Spinal cord (tissue), 10 donors: Measurements from ENCODE around the gene OPTC. TPM values are rescaled to one million over a fixed set of nuclear protein-coding genes. Genes with fewer than 3 reads are reported as not detected.

Experiments used
- DNase-seq, 6 donors: peaks; one replicate each; pipeline versions ENCODE4 v3.0.0 to v3.0.0-alpha.2; 2013 to 2015; ENCODE audit warnings: low spot score in 6 of 6, low read depth in 4 of 6
- H3K27ac ChIP-seq: one replicate; pipeline ENCODE4 v1.5.1; 2013; ENCODE audit warnings: low read depth, low read length, control low read depth
- H3K27me3 ChIP-seq: one replicate; pipeline ENCODE4 v1.6.1; 2013; ENCODE audit warnings: low read length; ENCODE audit not compliant: control insufficient read depth, insufficient read depth
- H3K36me3 ChIP-seq: one replicate; pipeline ENCODE4 v1.6.1; 2013; ENCODE audit warnings: low read length; ENCODE audit not compliant: control insufficient read depth, insufficient read depth
- H3K4me1 ChIP-seq: one replicate; pipeline ENCODE4 v1.6.1; 2013; ENCODE audit warnings: low read length; ENCODE audit not compliant: control insufficient read depth, insufficient read depth
- H3K4me3 ChIP-seq: one replicate; pipeline ENCODE4 v1.5.1; 2013; ENCODE audit warnings: low read depth, low read length, control low read depth
- H3K9me3 ChIP-seq: one replicate; pipeline ENCODE4 v1.6.1; 2013; ENCODE audit warnings: low read length; ENCODE audit not compliant: control insufficient read depth, insufficient read depth
- WGBS: methylation state at CpG from one replicate; pipeline ENCODE4 v1.1.5; 2013; ENCODE audit warnings: missing lambda C conversion rate; ENCODE audit not compliant: insufficient coverage; 5-methylcytosine and 5-hydroxymethylcytosine counted together
- polyA plus RNA-seq, 2 donors: library from polyadenylated mRNA; unstranded; fragments of 120-200 nt; gene quantifications; one replicate each; pipeline ENCODE4 v1.2.1, GENCODE V29; 2013; ENCODE audit not compliant: insufficient read length in 2 of 2
- total RNA-seq, 2 donors: library from RNA; depleted of rRNA in 1 of 2; stranded (reverse); fragments of 120-200 nt in 1 of 2; fragments of >200 nt in 1 of 2; gene quantifications; one replicate each; pipeline versions ENCODE4 v1.2.3 to v1.2.4, GENCODE V29; 2013 to 2014
- donor health status: healthy.

OPTC gene
- total and polyA plus RNA-seq, 4 donors: not detected

- no peaks in the 10 kb centered on the region for H3K27me3 ChIP-seq
- H3K4me3 ChIP-seq: no peak overlapping the region
- no peak for DNase-seq
- H3K27ac ChIP-seq: no peak overlapping the region
- H3K36me3 ChIP-seq: no peaks in the 10 kb centered on the region
- H3K4me1 ChIP-seq: peaks cover 42% of the 10 kb centered on the region
- 71% methylated on average over 7 of the region's 9 CpGs for WGBS
- H3K9me3 ChIP-seq: no peaks in the 10 kb centered on the region
Observed at GRCh38 chr1:203473781-203474305, 20.1 kb upstream of the OPTC start.

- peak in 2 of 6 donors; percentile 58 to 73 for DNase-seq
- no peaks in the 10 kb centered on the region for H3K27me3 ChIP-seq
- H3K36me3 ChIP-seq: no peaks in the 10 kb centered on the region
- H3K4me1 ChIP-seq: peaks cover 35% of the 10 kb centered on the region
- H3K9me3 ChIP-seq: no peaks in the 10 kb centered on the region
- H3K27ac ChIP-seq: peak within 1 kb of the TSS; percentile 90
- WGBS: 30% methylated on average over 2 of the region's 8 CpGs
- H3K4me3 ChIP-seq: peak within 1 kb of the TSS; percentile 28
Observed at GRCh38 chr1:203475012-203475981, 18.7 kb upstream of the OPTC start, which contains the start of gene PRELP. Gene PRELP (plus strand): TSS chr1:203475806. CDS start chr1:203483185, 7,379 bp downstream.

GRCh38 chr1:203476216-203476814 is 17.6 kb upstream of the OPTC start:
- Histone ChIP-seq H3K36me3 (no peaks in the 10 kb centered on the region), H3K9me3 (no peaks in the 10 kb centered on the region), H3K4me3 (peak overlapping the region; percentile 28), H3K27me3 (no peaks in the 10 kb centered on the region), H3K4me1 (peaks cover 37% of the 10 kb centered on the region), H3K27ac (peak overlapping the region; percentile 72)
- 28% methylated on average over 5 of the region's 9 CpGs for WGBS
- peak in 2 of 6 donors; percentile 57 for DNase-seq

DNA sequence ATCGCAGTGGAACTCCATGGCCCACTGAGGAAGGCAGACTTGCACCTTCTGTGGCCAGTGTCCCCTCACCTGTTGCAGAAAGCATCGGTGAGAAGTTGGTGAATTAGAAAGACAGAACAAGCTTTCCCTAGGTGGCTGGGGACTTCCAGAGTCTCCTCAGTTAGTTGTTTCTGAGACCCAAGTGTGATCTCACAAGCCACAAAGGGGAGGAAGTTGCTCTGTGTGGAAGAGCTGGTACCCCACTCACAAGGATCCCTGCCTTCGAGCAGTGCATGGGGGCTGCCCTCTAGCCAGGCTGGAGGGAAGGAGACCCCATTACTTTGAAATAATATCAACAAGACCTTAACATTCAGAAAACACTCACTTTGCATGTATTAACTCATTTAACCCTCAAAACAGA is 16.2 kb upstream of the OPTC start:
- no peak overlapping the region for H3K27ac ChIP-seq

GRCh38 chr1:203478231-203478630 is 15.7 kb upstream of the OPTC start:
- Histone ChIP-seq H3K27ac (no peak overlapping the region), H3K27me3 (no peaks in the 10 kb centered on the region), H3K9me3 (no peaks in the 10 kb centered on the region), H3K4me1 (peaks cover 30% of the 10 kb centered on the region), H3K36me3 (no peaks in the 10 kb centered on the region), H3K4me3 (no peak overlapping the region)
- peak in 1 of 6 donors; percentile 89 for DNase-seq
- 0% methylated on average over 1 of the region's 3 CpGs for WGBS

More for the DNA sequence above, 16.2 kb upstream of the OPTC start:
- H3K27me3 ChIP-seq: no peaks in the 10 kb centered on the region
- no peaks in the 10 kb centered on the region for H3K36me3 ChIP-seq
- no peaks in the 10 kb centered on the region for H3K9me3 ChIP-seq
- 95% methylated on average over 2 of the region's 3 CpGs for WGBS
- no peak overlapping the region for H3K4me3 ChIP-seq
- no peak for DNase-seq
- H3K4me1 ChIP-seq: peaks cover 30% of the 10 kb centered on the region

DNA sequence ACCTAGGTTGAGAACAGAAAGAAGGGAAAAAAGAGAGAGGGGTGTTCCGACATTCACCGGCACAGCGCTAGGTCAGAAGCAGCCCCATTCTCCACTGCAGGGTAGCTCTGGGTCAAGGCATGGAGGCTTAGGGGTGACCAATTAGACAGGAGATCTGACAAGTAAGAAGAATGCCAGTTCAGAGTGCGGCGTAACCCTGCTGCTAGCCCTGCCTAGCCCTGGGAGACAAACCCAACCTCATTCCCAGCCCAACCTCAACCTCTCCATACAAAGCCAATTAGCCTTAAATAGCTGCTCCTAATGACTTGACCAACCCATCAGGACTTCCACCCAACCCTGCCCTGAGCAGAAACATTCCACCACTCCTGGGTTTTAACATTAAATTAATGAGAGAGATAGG is 15.0 kb upstream of the OPTC start:
- WGBS: 80% methylated on average over 5 of the region's 5 CpGs
- H3K4me1 ChIP-seq: peaks cover 26% of the 10 kb centered on the region
- no peak overlapping the region for H3K4me3 ChIP-seq
- no peaks in the 10 kb centered on the region for H3K9me3 ChIP-seq
- H3K36me3 ChIP-seq: no peaks in the 10 kb centered on the region
- no peak overlapping the region for H3K27ac ChIP-seq
- no peaks in the 10 kb centered on the region for H3K27me3 ChIP-seq
- no peak for DNase-seq

- WGBS: no CpG with 5 or more reads among the region's 2 CpGs
- Histone ChIP-seq H3K27ac (no peak overlapping the region), H3K27me3 (no peaks in the 10 kb centered on the region)
Observed at GRCh38 chr1:203479646-203480045, 14.3 kb upstream of the OPTC start.

DNA sequence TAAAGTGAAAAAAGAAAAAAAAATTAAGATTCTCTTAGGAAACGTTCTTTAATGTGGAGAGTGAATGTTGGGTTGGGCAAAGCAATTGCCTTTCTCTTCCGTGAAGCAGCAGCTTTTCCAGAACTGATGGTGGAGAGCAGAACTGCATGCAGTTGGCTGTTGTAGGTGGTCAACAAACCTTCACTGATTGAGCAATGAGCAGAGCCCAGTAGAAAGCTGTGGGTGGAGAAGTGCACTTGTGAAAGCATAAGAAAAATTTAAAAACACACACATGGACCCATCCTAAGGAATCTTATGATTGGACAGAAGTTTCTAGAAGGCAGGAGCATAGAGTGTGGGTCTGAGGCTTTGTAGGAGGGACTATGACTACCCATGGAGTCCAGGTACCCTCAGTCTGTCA is 13.9 kb upstream of the OPTC start:
- Histone ChIP-seq H3K27me3 (no peaks in the 10 kb centered on the region), H3K36me3 (no peaks in the 10 kb centered on the region), H3K4me1 (peaks cover 17% of the 10 kb centered on the region), H3K9me3 (no peaks in the 10 kb centered on the region), H3K27ac (peak overlapping the region; percentile 78), H3K4me3 (no peak overlapping the region)
- no peak for DNase-seq
- WGBS: 70% methylated on average over 2 of the region's 2 CpGs

More at GRCh38 chr1:203479646-203480045, 14.3 kb upstream of the OPTC start:
- Histone ChIP-seq H3K4me1 (peaks cover 21% of the 10 kb centered on the region), H3K9me3 (no peaks in the 10 kb centered on the region), H3K4me3 (no peak overlapping the region), H3K36me3 (no peaks in the 10 kb centered on the region)
- no peak for DNase-seq

DNA sequence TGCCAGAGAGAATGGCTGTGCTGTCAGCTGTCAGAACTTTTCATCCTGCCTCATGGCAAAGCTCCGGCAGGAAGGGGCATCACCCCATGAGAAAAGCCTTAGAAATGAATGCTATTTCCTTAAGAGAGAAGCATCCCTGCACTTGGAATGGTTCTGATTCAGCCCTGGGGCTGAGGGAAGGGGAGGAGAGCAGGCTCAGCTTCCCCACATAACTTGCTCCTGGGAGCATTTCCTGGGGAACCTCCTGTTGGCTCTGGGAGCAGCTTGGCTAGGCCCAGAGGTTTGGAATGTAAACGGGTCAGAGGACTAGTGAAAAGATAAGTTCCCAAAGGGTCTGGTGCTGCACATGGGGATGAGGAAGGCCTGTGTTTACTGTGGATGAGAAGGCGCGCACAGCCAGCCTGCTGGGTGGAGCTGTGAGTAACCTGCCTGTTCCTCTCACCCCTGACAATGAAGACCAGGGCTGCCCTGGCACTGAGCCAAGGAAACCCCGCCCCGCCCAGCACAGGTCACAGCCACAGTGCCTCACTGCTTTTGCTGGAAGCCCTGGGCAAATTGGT is 13.3 kb upstream of the OPTC start:
- 59% methylated on average over 4 of the region's 6 CpGs for WGBS
- no peaks in the 10 kb centered on the region for H3K36me3 ChIP-seq
- no peaks in the 10 kb centered on the region for H3K27me3 ChIP-seq
- peak overlapping the region; percentile 78 for H3K27ac ChIP-seq
- H3K4me3 ChIP-seq: no peak overlapping the region
- no peak for DNase-seq
- H3K4me1 ChIP-seq: peaks cover 14% of the 10 kb centered on the region
- no peaks in the 10 kb centered on the region for H3K9me3 ChIP-seq
